Gastroesophageal sphincter (tissue), 3 donors: ENCODE results near the gene RELL1.

Experiments
- POLR2A ChIP-seq, 2 donors: fragments of 450-650 bp; IDR thresholded peaks; one replicate each; pipeline ENCODE4 v1.6.1; 2017; ENCODE audit warnings: antibody characterized with exemption in 2 of 2, mild to moderate bottlenecking in 2 of 2, moderate library complexity in 1 of 2
- TF ChIP-seq, protein P1 (sequence below), 4 experiments: fragments of 200-600 bp in 2 of 4; fragments of 450-650 bp in 2 of 4; sonication (generic) in 1 of 4; IDR thresholded peaks; one replicate each; pipeline ENCODE4 v1.5.1; 2017 to 2019; ENCODE audit warnings: antibody characterized with exemption in 4 of 4, mild to moderate bottlenecking in 2 of 4, moderate library complexity in 2 of 4

GRCh38 chr4:37670249-37670648 is 15.9 kb downstream of the RELL1 start:
- TF ChIP-seq, protein P1, sequence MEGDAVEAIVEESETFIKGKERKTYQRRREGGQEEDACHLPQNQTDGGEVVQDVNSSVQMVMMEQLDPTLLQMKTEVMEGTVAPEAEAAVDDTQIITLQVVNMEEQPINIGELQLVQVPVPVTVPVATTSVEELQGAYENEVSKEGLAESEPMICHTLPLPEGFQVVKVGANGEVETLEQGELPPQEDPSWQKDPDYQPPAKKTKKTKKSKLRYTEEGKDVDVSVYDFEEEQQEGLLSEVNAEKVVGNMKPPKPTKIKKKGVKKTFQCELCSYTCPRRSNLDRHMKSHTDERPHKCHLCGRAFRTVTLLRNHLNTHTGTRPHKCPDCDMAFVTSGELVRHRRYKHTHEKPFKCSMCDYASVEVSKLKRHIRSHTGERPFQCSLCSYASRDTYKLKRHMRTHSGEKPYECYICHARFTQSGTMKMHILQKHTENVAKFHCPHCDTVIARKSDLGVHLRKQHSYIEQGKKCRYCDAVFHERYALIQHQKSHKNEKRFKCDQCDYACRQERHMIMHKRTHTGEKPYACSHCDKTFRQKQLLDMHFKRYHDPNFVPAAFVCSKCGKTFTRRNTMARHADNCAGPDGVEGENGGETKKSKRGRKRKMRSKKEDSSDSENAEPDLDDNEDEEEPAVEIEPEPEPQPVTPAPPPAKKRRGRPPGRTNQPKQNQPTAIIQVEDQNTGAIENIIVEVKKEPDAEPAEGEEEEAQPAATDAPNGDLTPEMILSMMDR (IDR thresholded peaks at IDR 0.05) = no peak
- no peak for TF ChIP-seq POLR2A (IDR thresholded peaks at IDR 0.05)
